Testis (tissue), 2 donors: ENCODE results near the gene PCSK5.

Experiments
- CTCF ChIP-seq, 3 experiments: fragments of 450-650 bp in 2 of 3; fragments of 200-600 bp in 1 of 3; sonication (generic) in 1 of 3; IDR thresholded peaks; one replicate each; pipeline ENCODE4 v1.5.1; 2016 to 2019; ENCODE audit warnings: antibody characterized with exemption in 3 of 3, mild to moderate bottlenecking in 2 of 3, moderate library complexity in 1 of 3
- POLR2A ChIP-seq: fragments of 450-650 bp; IDR thresholded peaks from one replicate; pipeline ENCODE4 v1.6.1; 2017; ENCODE audit warnings: antibody characterized with exemption, mild to moderate bottlenecking, moderate library complexity

GRCh38 chr9:76378367-76379073 lies 488.0 kb downstream of the PCSK5 start:
- TF ChIP-seq CTCF (IDR thresholded peaks at IDR 0.05) (no peak), POLR2A (no peak)
